RPMI7951 (cell line): ENCODE results near the gene ITGB5. TPM values are rescaled to one million over a fixed set of nuclear protein-coding genes. Genes with fewer than 3 reads are reported as not detected.

Experiments used
- DNase-seq: peaks from one replicate; pipeline ENCODE4 v3.0.0-alpha.2; 2012; ENCODE audit warnings: low read depth
- total RNA-seq: library from RNA; depleted of rRNA; stranded (reverse); fragments of >200 nt; shearing (Covaris generic); gene quantifications from 2 replicates; pipeline ENCODE4 v1.2.3, GENCODE V29; 2014

The ITGB5 gene
- total RNA-seq, 1 experiment from 2014 or later = 363 TPM

- DNase-seq = peak; percentile 95
Measured at GRCh38 chr3:124837730-124838186, 49.4 kb downstream of the ITGB5 start.

- DNase-seq = no peak
Measured at GRCh38 chr3:124837065-124837464, 50.1 kb downstream of the ITGB5 start.

DNA sequence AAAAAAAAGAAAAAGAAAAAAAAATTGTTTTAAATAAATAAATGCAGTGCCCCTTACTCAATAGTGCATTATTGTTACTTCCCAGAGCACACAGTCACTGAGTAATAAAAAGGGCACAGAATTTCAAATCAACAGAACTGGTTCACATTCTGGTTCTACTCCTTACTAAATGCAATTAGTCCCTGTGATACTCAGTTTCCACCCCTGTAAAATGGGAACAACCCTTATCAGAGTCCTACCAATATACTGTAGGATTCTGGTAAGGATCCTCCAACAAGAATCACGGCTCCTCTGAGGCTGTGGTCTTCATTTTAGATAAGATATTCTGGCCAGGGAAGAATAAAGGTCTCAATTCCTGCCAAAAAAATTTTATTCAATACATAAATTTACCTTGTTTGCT, 50.7 kb downstream of the ITGB5 start:
- no peak for DNase-seq

GRCh38 chr3:124834723-124835718, 52.1 kb downstream of the ITGB5 start:
- peak; percentile 73 for DNase-seq

GRCh38 chr3:124833710-124834332, 53.3 kb downstream of the ITGB5 start:
- DNase-seq = no peak

DNA sequence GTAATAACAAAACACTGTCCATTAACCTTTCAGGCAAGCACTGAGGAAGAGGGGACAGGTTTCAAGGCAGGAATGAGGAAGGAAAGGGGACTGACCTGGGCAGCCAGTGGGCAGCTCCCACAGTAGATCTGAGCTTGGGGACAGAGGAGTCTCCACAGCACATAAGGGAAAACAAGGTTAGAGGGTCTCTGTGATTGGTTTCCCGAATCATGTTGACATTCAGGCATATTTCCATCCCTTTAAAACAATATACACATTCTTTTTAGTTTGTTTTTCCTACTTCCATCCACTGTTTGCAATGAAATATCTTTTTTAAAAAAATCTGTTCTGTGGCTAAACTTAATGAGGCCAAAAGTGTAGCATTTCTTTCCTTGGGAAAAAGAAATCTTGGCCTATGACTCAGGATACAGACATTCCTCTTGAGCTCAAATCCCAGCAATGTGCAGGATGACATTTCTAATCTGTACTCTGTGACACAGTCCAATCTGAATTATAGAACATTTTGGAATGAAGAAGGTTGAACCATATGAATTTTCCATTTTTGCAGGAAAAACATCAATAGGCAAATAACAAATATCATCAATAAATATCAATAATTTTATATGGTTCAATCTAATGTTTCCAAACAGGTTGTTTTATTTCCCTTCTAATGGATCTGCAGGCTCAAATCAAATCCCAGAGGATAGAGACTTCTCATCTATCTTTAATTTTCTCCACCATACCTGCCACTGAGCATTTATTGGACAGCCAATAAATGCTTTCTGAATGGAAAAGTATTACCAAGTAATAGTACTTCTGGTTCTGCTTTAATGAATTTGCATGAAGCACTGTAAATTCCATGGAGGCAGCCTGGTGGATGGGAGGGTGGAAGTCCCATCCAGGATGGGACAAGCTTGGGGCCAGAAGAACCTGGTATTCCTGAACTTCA, 54.1 kb downstream of the ITGB5 start:
- DNase-seq = peak; percentile 79

- no peak for DNase-seq
Measured at GRCh38 chr3:124831628-124832199, 55.5 kb downstream of the ITGB5 start.

- no peak for DNase-seq
Measured at GRCh38 chr3:124829819-124830554, 57.2 kb downstream of the ITGB5 start.

DNA sequence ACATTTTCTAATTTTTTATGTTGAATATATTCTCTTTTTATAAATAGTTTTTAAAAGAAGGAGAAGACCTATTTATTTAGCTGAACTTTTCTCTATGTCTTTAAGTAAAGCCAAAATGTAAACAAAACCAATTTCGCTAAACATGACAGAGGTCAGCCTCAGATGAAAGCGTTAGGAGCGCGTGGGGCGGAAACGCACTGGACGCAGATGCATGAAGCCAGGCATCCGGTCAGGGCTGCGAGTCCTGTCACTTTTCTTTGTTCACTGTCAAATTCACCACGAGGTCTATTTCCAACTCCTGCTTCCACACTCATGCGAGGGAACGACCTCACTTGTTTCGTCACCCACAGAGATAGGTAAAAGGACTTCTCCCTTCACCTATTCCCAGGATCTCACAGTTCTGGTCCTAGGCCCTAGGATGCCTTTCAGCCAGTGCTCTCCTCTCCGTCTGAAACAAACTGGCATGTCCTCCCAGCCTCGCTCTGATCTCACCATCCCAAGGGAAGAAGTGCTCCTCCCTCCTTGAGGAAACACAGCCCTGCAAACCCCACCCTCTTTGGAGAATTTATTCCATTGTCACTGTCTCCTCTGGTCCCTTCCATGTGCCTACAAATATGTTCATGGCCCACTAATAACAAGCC, 57.9 kb downstream of the ITGB5 start:
- no peak for DNase-seq

GRCh38 chr3:124827476-124828206, 59.5 kb downstream of the ITGB5 start:
- peak; percentile 37 for DNase-seq

DNA sequence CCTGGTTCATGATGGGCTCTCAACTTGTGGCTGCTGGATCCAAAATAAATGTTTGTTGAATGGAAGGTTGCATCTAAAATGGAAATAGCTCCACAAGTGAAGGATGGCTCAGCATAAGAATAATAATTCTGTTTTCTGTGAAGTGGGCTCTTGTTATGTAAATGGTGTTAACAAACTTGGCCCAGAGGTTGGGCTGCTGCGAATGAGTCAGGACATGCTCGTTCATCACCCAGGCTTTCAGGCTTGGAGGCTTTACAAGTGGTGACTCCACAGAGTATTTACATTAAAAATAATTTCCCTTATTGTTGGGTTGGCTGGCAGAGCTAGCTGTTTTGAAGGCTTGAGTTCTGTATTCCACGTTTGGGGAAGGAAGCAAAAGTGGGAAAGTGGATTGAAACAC, 60.5 kb downstream of the ITGB5 start:
- peak; percentile 76 for DNase-seq

DNA sequence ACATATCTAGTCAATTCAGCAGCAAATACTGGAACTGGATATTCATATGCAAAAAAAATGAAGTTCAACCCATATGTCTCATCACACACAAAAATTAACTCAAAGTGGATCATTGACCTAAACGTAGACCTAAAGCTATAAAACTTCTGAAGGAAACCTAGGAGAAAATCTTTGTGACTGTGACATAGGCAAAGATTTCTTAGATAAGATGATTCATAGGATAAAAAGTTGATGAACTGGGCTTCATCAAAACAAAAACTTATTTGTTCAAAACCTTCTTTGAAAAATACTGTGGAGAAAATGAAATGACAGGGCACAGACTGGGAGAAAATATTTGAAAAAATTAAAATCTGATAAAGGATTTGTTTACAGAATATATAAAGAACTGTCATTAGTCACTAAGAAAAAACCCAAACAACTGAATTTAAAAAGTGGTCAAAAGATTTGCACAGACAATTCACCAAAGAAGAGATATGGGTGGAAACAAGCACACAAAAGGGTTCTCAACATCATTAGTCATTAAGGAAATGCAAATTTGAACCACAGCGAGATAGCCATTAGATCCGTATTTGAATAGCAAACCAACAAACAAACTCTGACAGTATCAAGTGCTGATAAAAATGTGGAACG, 62.8 kb downstream of the ITGB5 start:
- peak; percentile 41 for DNase-seq

DNA sequence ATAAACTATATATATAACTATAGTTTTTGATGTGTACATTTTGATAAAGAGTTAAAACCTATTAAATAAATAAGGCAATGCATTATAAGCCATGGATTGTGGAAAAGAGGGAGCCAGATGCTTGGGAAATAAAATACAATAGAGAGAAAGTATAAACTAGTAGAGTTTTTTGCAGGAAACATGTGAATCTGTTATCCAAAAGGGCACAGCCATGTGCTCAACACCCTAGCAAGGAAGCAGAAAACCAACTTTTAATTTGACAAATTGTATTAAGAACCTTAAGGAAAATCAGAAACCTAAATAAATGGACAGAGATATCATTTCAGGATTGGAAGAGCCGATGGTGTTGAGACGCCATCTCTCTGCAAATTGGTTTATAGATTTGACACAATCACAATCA, 63.5 kb downstream of the ITGB5 start:
- DNase-seq = no peak

- no peak for DNase-seq
Measured at GRCh38 chr3:124823206-124823605, 64.0 kb downstream of the ITGB5 start.

DNA sequence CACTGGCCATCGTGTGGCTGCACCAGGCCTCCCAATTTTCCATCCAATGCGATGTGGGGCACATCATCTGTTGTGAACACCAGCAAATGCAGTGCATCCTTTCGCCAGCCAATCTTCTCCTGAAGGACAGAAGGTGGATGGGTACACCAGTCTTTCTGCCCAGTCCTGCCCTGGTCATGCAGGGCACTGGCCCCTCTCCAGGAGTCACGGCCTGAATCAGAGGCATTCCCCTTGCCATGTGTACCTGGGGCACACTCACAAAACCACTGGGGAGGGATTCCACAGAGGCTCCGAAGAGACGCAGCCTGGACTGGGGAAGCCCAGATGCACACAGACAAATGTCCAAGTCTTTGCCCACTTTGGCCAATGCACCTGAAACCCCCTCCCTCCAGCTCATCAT, 65.8 kb downstream of the ITGB5 start:
- DNase-seq = no peak

DNA sequence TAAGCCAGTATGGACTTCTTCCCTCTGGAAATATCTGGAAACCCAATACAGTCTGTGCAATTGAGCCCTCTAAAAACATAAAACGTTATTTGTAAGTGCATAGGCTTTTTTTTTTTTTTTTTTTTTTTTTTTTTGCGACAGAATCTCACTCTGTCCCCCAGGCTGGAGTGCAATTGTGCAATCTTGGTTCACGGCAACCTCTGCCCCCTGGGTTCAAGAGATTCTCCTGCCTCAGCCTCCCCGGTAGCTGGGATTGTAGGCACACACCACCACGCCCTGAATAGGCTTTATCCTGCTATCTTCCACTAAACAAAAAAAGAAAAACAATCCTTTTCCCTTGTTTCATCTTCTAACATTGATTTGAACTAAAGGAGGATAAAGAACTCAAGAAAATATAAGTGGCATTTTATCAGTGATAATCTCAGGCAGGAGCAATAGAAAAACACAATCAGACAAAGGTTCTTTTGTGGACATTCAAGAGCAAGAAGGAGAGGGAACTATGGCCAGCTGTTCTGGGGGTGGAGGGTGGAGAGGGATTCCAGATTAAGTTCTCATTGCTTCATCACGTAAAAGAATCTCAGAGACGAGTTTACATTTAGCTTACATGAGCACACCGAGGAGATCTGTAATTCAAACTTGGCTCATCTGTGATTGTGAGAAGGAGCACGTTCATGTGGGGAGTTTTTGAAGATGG, 68.6 kb downstream of the ITGB5 start:
- no peak for DNase-seq

DNA sequence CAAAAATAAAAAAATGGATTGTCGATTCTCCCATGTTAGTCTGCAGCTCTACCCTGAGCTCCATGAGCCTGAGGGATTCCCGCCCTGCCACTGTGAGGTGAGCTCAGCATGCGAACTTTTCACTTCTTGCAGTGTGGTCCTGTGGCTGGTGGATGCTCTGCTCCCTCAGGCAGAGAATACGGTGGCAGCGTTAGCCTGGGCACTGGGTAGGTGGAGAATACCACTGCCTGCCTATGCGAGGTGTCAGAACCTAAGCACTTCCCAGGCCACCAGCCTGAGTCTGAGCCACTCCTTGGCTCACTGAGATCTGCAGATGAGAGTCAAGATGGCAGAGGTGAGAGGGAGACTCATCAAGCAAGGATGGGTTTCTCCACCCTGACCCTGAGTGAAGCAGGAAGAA, 70.1 kb downstream of the ITGB5 start:
- DNase-seq = no peak

DNA sequence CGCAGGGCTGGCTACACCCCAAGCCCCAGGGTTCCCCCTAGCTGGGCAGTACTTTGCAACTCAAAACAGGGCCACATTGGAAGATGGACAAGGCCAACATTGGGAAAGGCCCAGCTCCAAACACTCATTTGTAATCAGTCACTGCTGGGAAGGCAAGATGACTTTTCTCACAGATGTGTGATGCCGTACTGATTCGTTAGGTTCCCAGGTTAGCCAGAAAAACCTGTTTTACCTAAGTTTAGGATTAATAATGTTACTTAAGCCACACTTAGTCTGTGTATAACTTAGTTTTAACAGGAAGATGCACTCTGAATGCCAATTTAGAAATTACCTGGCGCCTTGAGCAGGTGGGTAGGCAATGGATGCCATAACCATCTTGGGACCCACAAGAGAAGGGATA, 71.0 kb downstream of the ITGB5 start:
- DNase-seq = no peak
